ENCODE data around the gene QKI. TPM values are rescaled to one million over a fixed set of nuclear protein-coding genes. Genes with fewer than 3 reads are reported as not detected.

The QKI gene
- total and polyA plus RNA-seq, 3 donors from 2014 or later: 148 to 366 (median 315) TPM

DNA sequence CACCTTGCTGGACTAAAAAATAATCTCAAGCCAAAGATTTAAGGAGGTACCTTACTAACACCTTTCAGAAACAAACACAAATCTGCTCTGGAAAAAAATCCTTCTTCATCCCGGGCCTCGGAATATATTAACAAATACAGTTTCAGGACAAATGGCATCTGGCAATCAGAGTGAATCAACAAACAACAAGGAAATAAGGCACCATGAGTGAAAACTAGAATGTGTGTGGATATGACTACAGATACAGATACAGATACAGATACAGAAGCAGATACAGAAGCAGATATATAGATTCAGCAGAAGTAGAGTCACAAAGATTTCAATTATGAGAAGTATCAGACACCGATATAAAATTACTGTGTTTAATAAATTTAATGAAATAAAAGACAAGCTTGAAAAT lies 178.4 kb downstream of the QKI start:
- WGBS, 2 donors: 88 to 89% methylated on average over 3 of the region's 3 CpGs
- no peaks in the 10 kb centered on the region for H3K36me3 ChIP-seq (ENCODE audit: low read depth, missing control alignments)
- H3K9me3 ChIP-seq: no peaks in the 10 kb centered on the region
- H3K27me3 ChIP-seq: no peaks in the 10 kb centered on the region
- H3K27ac ChIP-seq: no peak overlapping the region
- no peak overlapping the region for H3K4me3 ChIP-seq
- intact Hi-C loops (cut with DNase I; ENCODE audit: low total_unique reads): no loop called here
- TF ChIP-seq, protein P1, sequence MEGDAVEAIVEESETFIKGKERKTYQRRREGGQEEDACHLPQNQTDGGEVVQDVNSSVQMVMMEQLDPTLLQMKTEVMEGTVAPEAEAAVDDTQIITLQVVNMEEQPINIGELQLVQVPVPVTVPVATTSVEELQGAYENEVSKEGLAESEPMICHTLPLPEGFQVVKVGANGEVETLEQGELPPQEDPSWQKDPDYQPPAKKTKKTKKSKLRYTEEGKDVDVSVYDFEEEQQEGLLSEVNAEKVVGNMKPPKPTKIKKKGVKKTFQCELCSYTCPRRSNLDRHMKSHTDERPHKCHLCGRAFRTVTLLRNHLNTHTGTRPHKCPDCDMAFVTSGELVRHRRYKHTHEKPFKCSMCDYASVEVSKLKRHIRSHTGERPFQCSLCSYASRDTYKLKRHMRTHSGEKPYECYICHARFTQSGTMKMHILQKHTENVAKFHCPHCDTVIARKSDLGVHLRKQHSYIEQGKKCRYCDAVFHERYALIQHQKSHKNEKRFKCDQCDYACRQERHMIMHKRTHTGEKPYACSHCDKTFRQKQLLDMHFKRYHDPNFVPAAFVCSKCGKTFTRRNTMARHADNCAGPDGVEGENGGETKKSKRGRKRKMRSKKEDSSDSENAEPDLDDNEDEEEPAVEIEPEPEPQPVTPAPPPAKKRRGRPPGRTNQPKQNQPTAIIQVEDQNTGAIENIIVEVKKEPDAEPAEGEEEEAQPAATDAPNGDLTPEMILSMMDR (IDR thresholded peaks at IDR 0.05): no peak
- TF ChIP-seq POLR2A (IDR thresholded peaks at IDR 0.05): no peak
- H3K4me1 ChIP-seq: no peaks in the 10 kb centered on the region
- no peak for DNase-seq

DNA sequence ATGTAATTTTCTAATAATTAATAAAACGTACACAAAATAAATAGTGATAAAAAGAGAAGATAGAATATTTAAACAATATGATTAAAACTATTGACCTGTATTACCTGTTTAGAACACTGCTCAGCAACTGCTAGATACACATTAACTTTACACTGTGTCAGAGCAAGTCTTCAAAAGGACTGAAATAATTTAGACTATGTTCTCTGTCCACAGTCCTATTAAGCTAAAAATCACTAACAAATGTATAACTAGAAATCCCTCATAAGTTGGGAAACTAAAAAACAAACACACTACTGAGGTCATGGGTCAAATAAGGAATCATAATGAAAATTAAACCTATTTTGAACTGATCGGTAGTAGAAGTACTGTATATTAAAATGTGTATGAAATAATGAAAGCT lies 181.7 kb downstream of the QKI start:
- DNase-seq: no peak
- no peak overlapping the region for H3K4me3 ChIP-seq
- no peak for TF ChIP-seq POLR2A (IDR thresholded peaks at IDR 0.05)
- TF ChIP-seq, protein P1 (IDR thresholded peaks at IDR 0.05): no peak
- 89 to 91% methylated on average over 2 of the region's 2 CpGs for WGBS, 2 donors
- intact Hi-C loops (cut with DNase I; ENCODE audit: low total_unique reads): no loop called here
- H3K27me3 ChIP-seq: no peaks in the 10 kb centered on the region
- H3K27ac ChIP-seq: no peak overlapping the region
- no peaks in the 10 kb centered on the region for H3K4me1 ChIP-seq
- H3K9me3 ChIP-seq: no peaks in the 10 kb centered on the region
- H3K36me3 ChIP-seq (ENCODE audit: low read depth, missing control alignments): no peaks in the 10 kb centered on the region

DNA sequence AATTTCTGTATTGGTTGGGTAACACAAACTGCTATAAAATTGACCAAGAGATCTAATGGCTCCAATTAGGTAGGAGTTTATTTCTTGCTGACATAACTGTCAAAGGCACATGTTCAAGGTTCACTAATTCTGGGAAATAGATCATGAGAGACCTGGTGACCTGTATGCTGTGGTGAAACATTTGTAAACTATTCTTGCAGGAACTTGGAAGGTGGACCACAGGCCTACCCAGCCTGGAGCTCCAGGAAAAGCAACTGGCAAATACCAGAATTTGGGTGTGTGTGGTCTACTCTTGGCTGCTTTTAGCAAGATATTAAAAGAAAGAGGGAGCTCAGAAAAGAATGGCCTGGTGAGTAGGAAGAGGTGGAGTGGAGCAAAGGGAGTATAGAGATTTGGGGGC lies 184.6 kb downstream of the QKI start:
- Histone ChIP-seq H3K4me1 (no peaks in the 10 kb centered on the region), H3K36me3 (ENCODE audit: low read depth, missing control alignments) (no peaks in the 10 kb centered on the region), H3K27me3 (no peaks in the 10 kb centered on the region), H3K4me3 (no peak overlapping the region), H3K27ac (no peak overlapping the region), H3K9me3 (no peaks in the 10 kb centered on the region)
- no peak for DNase-seq
- intact Hi-C loops (cut with DNase I; ENCODE audit: low total_unique reads): no loop called here
- no peak for TF ChIP-seq POLR2A (IDR thresholded peaks at IDR 0.05)
- TF ChIP-seq, protein P1 (IDR thresholded peaks at IDR 0.05): no peak

DNA sequence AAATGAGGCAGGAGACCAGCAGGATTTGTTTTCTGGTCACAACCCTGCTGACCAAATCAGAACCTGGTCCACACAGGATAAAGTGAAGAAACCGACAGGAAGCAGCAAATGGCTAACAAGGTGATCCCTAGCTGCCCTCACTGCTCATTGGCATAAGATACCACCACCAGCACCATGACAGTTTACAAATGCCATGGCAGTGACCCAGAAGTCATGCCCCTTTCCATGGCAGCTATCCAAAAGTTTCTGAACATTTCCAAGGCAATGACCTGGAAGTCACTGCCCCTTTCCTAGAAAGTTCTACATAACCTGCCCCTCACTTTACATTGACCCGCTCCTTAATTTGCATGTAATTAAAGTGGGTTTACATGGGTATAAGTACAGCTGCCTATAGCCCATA lies 185.2 kb downstream of the QKI start:
- no peak for DNase-seq

DNA sequence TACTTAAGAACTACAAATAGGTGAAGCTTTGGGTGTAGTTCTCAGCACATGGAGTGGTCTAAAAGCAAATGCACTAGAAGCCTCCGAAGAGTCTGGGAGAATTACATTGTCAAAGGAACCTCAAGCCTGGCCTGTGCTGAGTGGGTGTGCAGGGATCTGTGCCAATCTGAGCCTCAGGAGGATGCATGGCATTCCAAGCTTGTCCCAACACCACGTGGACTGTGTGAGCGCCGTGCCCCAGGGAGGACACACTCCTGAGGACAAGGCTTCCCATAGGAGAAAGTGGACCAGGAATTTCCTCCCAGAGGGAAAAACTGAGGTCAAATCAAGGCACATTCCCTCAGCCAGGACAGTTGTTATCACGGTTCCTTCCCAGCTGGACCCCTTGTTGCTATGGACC lies 185.8 kb downstream of the QKI start:
- Histone ChIP-seq H3K36me3 (ENCODE audit: low read depth, missing control alignments) (no peaks in the 10 kb centered on the region), H3K27me3 (no peaks in the 10 kb centered on the region), H3K4me3 (no peak overlapping the region), H3K27ac (no peak overlapping the region), H3K9me3 (no peaks in the 10 kb centered on the region), H3K4me1 (no peaks in the 10 kb centered on the region)
- DNase-seq: no peak
- intact Hi-C loops (cut with DNase I; ENCODE audit: low total_unique reads): no loop called here
- TF ChIP-seq POLR2A (IDR thresholded peaks at IDR 0.05): no peak
- TF ChIP-seq, protein P1 (IDR thresholded peaks at IDR 0.05): no peak
- 79 to 88% methylated on average over 4 to 5 of the region's 5 CpGs for WGBS, 2 donors

More for the DNA sequence above, 185.2 kb downstream of the QKI start:
- intact Hi-C loops (cut with DNase I; ENCODE audit: low total_unique reads): no loop called here
- Histone ChIP-seq H3K4me3 (no peak overlapping the region), H3K27ac (no peak overlapping the region), H3K4me1 (no peaks in the 10 kb centered on the region), H3K36me3 (ENCODE audit: low read depth, missing control alignments) (no peaks in the 10 kb centered on the region), H3K9me3 (no peaks in the 10 kb centered on the region), H3K27me3 (no peaks in the 10 kb centered on the region)
- TF ChIP-seq, protein P1 (IDR thresholded peaks at IDR 0.05): no peak
- no peak for TF ChIP-seq POLR2A (IDR thresholded peaks at IDR 0.05)
- 87 to 95% methylated on average over 2 of the region's 2 CpGs for WGBS, 2 donors
